Endothelial cell of umbilical vein (primary cell): Measurements from ENCODE around the gene PSAT1.

Experiments
- EZH2 ChIP-seq: IDR thresholded peaks from 2 replicates; pipeline ENCODE4 v1.6.1; 2012; ENCODE audit warnings: borderline replicate concordance, low read depth, mild to moderate bottlenecking, moderate library complexity, low read length, inconsistent platforms; ENCODE audit not compliant: severe bottlenecking
- JUN ChIP-seq: IDR thresholded peaks from 2 replicates; pipeline ENCODE4 v1.6.1; 2011; ENCODE audit warnings: borderline replicate concordance, low read depth; ENCODE audit not compliant: insufficient read length, insufficient read depth
- MYC ChIP-seq: IDR thresholded peaks from one replicate; pipeline ENCODE4 v1.6.1; 2011; ENCODE audit warnings: mild to moderate bottlenecking, low read depth, low read length
- POLR2A ChIP-seq: IDR thresholded peaks from 2 replicates; pipeline ENCODE4 v1.6.1; 2012; ENCODE audit warnings: low read depth, mild to moderate bottlenecking, control low read depth, low read length
- TF ChIP-seq, protein P1 (sequence below), 2 donors: IDR thresholded peaks; 1 replicate in 1 of 2; 2 replicates in 1 of 2; pipeline ENCODE4 v1.5.1; 2011; ENCODE audit warnings: low read length in 2 of 2, mild to moderate bottlenecking in 2 of 2, moderate library complexity in 2 of 2, control low read depth in 1 of 2, inconsistent platforms in 1 of 2, low read depth in 1 of 2; ENCODE audit not compliant: insufficient read depth in 1 of 2; ENCODE audit errors: extremely low read depth in 1 of 2
- TF ChIP-seq, protein P2 (sequence below): IDR thresholded peaks from 2 replicates; pipeline ENCODE4 v1.6.1; 2011; ENCODE audit not compliant: insufficient read depth, insufficient read length

GRCh38 chr9:78311886-78312524 lies 15.1 kb downstream of the PSAT1 start:
- TF ChIP-seq POLR2A (no peak), EZH2 (no peak), MYC (no peak), JUN (no peak)
- TF ChIP-seq, protein P1, sequence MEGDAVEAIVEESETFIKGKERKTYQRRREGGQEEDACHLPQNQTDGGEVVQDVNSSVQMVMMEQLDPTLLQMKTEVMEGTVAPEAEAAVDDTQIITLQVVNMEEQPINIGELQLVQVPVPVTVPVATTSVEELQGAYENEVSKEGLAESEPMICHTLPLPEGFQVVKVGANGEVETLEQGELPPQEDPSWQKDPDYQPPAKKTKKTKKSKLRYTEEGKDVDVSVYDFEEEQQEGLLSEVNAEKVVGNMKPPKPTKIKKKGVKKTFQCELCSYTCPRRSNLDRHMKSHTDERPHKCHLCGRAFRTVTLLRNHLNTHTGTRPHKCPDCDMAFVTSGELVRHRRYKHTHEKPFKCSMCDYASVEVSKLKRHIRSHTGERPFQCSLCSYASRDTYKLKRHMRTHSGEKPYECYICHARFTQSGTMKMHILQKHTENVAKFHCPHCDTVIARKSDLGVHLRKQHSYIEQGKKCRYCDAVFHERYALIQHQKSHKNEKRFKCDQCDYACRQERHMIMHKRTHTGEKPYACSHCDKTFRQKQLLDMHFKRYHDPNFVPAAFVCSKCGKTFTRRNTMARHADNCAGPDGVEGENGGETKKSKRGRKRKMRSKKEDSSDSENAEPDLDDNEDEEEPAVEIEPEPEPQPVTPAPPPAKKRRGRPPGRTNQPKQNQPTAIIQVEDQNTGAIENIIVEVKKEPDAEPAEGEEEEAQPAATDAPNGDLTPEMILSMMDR (IDR thresholded peaks at IDR 0.05; ENCODE audit: extremely low read depth in 1 of 2, insufficient read depth in 1 of 2, low read depth in 1 of 2, low read length in 2 of 2), result no peak
- TF ChIP-seq, protein P2, sequence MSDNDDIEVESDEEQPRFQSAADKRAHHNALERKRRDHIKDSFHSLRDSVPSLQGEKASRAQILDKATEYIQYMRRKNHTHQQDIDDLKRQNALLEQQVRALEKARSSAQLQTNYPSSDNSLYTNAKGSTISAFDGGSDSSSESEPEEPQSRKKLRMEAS, result no peak
